HG03135 (cell line): ENCODE results near the gene DCD.
"Not testable (repeated sequence)": the region's sequence is repeated elsewhere in the genome, so short reads cannot be mapped to it uniquely, and the experiment has no call there.

Source experiments
- ATAC-seq: cut with Tn5 transposase; IDR thresholded peaks from one replicate; pipeline ENCODE4 v1.9.1; 2021; ENCODE audit warnings: mild to moderate bottlenecking, moderate library complexity; ENCODE audit not compliant: unreplicated experiment

Gene DCD

DNA sequence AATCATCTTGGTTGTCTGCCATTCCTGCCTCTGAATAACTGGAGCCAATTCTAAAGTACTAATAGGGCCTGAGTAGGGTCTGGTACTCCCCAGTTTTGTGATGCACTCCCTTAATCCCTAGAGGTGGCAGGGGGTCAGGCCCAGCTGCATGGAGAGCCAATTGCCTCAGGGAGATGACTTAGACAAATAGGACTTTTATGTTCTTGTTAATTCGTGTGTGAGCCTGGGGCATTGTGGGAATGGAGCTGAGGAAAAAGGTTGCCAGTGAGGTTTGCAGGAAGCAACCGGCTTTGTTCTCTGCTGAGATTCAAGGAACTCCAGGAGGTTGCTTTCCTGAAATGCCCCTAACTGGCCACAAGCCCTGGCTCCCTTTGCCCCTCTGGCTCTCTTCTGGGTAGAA is 6.8 kb upstream of the DCD start:
- no peak for ATAC-seq

DNA sequence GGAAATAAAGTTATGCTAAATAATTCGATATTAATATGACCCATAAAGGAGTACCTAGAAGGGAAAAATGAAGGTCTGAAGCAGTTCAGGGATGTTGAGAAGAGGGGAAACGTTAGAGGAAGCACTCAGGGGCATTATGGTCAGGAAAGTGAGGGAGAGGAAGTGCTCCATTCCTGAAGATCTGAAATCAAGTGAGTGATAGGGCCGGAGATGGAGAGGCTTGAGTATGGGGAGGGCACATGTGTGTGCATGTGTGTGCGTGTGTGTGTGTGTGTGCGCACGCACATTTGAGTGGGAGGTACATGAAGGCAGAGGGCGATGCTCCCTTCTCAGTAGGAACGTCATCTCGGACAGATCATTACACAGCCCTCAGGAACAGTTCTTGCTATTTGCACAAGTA is 4.9 kb upstream of the DCD start:
- ATAC-seq, result no peak

DNA sequence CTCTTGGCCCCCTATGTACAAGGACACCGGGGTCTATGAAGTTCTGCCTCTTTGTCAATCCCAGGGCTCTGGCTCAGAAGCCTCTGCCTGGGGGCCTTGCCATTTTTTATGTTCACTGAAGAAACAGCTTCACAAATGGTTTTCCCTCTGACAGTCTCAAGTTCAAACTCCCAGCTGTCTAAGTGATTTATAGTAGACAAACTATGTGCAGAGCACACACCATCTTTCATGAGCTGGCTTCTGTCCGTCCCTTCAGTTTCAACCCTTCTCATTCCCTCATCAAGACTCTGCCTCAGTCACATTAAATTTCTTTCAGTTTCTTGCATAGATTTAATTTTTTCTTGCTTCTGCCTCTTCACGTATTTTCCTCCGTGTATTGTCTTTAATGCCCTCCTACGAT is 2.7 kb upstream of the DCD start:
- no peak for ATAC-seq

- ATAC-seq, result no peak
Measured at GRCh38 chr12:54650409-54650808, 2.2 kb upstream of the DCD start.

GRCh38 chr12:54649825-54650224 is 1.7 kb upstream of the DCD start:
- ATAC-seq, result no peak

GRCh38 chr12:54641554-54641953 is 6.6 kb downstream of the DCD start:
- ATAC-seq, result no peak

DNA sequence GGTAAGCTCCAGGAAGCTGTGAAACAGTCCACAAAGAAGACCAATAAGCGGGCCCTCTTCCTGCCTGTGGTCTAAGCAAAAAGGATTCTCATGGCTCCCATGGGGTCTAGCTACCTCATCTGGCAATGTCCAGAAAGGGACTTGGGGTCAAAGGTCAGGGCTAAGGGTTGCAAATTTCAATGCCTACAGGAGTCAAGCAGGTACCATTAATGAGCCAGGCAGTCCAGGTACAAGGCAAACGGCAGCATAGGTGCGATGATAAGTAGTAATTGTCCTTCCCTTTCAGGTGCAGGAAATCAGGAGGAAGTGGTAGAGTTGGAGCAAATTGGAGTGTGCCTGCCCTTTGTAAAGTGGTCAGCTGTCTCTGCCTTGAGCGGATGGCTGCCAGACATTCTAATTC is 7.1 kb downstream of the DCD start:
- no peak for ATAC-seq

GRCh38 chr12:54639112-54639511 is 9.1 kb downstream of the DCD start:
- not testable (repeated sequence) for ATAC-seq

- no peak for ATAC-seq
Measured at GRCh38 chr12:54634795-54635194, 13.4 kb downstream of the DCD start, which contains the start of gene LACRT. Gene LACRT (minus strand): TSS chr12:54634895. CDS start chr12:54634841, 54 bp downstream.

DNA sequence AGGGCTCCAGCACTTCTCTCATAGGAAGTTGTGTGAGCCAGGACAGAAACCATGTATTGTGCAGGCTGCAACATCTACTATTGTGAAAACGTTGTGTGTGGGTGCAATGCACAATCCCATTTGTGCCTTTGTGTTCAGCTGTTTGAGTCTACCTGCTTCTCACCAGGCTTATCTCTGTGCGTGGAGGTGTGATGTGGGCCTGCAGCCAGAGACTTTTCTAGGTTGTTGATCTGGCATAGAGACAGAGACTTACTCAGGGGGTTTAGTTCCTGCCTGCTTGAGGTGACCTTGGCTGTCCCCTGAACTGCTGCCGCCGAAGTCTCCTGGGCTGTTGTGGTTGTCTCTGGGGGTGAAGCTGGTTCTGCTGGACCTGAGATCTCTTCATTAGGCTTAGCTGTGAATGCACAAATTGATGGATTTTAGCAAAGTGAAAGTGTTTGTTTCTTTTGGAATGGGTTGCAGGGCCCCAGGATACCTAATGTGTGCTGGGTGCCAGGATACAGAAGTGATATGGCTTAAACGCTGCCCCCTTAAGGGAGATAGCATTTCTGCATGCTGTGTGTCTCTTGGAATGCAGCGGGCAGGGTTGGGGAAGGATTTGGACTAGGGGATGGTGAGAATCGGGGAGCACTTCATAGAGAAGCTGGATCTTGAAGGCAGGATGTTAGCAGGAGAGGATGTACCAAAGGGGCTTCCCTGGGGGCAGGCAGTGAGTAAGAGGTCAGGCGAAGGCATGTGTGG is 16.0 kb downstream of the DCD start:
- ATAC-seq, result no peak

GRCh38 chr12:54631551-54631950 is 16.6 kb downstream of the DCD start:
- ATAC-seq, result no peak

- no peak for ATAC-seq
Measured at GRCh38 chr12:54629925-54630324, 18.2 kb downstream of the DCD start.

- no peak for ATAC-seq
Measured at GRCh38 chr12:54628186-54628846, 19.8 kb downstream of the DCD start.

GRCh38 chr12:54627304-54627703 is 20.9 kb downstream of the DCD start:
- ATAC-seq, result no peak

GRCh38 chr12:54625598-54625997 is 22.6 kb downstream of the DCD start:
- ATAC-seq, result no peak

DNA sequence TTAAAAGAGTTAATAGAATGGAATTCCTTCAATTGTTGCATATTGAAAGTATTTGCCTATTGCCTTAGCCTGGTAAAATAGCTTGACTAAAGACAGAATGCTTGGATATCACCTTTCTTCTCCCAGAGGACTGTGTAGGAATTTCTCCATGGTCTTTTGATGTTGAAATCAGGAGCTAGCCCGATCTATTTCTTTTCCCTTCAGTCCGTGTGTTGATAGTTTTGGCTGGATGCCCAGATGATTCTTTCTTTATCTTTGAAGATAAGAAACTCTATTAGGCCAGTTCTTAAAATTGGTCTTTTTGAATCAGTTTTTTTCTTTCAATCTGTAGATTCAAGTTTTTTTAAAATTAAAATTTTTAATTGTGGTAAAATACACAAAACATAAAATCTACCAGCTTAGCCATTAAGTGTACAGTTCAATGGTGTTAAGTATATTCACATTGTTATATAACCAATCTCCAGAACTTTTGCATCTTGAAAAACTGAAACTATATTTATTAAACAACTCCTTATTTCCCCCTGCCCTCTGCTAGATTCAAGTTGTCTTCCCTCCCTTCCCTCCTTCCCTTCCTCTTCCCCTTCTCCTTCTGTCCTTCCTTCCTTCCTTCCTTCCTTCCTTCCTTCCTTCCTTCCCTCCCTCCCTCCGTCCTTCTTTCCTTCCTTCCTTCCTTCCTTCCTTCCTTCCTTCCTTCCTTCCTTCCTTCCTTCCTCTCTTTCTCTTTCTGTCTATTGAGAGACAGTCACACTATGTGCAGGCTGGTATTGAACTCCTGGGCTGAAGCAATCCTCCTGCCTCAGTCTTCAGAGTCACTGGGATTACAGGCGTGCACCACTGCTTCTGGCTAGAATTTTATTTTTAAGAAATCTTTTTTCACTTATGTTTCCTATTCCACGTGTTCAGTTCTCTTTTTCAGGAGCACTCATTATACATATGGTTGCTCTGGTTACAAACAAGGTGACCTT is 23.6 kb downstream of the DCD start:
- no peak for ATAC-seq

- no peak for ATAC-seq
Measured at GRCh38 chr12:54622463-54623183, 25.5 kb downstream of the DCD start.

DNA sequence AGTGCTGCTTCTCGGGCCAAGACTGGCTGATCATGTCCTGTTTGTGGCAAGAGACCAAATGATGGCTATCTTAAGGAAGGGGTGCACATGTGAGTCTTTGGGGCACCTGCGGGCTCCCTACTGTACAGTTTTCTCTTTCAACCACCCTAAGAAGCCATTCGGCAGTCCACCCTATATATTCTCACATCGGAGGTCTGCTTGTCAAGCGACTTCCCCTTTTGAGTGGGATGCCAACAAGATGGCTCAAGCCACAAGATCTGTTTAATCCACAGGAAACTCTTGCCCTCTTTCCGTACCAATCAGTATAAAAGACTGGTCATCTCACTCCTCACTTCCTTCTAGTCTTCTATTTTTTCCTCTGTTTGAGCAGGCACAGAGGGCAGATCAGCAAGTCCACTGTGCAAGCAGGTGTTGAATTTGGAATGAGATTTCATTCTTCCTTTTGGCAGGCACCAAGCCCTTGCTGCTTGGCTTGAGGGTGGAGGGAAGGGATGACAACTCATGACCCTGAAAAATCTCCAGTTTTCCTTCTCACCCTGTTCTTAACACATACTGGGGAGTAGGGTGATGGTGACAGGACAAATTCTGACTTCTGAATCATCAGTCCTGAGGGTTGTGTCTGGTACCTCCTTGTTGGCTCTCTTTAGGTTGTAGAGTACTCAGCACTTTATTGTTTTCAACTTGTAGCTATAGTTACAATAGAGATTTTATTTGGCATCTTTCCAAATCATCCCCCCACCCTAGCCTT is 31.1 kb downstream of the DCD start:
- ATAC-seq, result no peak

- ATAC-seq, result no peak
Measured at GRCh38 chr12:54612225-54612750, 35.9 kb downstream of the DCD start.

DNA sequence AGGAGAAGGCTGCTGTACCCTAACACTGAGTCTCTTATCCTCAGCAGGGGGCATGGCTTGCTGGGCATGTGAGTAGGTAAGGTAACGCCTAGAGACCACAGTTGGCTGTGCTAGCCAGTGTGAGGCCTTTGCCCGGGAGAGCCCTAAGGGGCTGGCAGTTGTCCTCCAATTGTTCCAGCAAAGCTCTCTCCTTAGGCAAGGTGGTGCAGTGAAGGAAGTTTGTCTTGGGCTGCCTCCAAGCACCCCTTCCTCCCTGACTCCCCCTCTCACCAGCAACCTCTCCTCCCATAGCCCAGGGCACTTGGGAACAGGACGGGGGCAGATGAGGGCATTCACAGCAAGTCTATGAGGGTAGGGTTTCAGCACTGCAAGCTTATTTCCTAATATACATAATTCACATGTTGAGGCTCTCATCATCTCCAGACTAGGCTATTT is 36.4 kb downstream of the DCD start:
- ATAC-seq, result no peak
